COR-L47 (cell line): Measurements from ENCODE around the gene SMIM36.
"Not testable (repeated sequence)": the region's sequence is repeated elsewhere in the genome, so short reads cannot be mapped to it uniquely, and the experiment has no call there.

Experiments
- DNase-seq: peaks from one replicate; lab custom pipeline; 2025; lab: John Stamatoyannopoulos, UW

Gene SMIM36

DNA sequence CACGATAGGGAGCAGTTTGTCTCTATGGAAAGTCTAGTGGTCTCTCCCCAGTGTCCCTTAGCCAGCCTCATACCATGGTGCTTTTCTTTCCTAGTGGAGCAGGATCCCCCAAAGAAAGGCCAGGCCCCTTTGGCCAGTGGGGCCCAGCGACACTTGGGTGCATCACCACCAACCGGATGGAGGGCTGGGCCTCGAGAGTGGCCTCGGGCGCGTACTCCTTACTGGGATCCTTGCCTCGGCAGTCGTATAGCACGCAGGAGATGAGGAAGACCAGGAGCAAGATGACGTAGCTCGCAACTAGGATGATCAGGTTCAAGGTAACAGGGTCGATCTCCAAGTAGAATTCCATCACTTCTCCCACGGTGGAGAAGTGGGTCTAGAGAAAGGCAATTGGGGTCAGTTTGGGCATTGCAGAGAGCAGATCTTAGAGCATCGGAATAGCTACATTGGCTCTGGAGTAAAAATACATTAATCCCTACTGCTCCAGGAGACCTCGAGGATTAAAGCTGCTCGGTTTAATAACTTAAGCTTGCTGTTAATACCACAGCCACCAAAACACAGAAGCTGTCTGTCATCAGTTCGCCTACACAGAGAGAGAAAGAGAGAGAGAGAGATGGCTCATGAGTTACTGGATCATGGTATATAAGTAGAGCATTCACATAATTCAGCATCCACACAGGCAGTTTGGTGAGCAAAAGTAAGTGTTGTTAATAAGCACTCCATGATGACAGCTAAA is at the start of gene SMIM36:
Gene SMIM36, minus strand, starts transcription at position 467 of the 736 bp plus-strand sequence.
- DNase-seq: no peak

DNA sequence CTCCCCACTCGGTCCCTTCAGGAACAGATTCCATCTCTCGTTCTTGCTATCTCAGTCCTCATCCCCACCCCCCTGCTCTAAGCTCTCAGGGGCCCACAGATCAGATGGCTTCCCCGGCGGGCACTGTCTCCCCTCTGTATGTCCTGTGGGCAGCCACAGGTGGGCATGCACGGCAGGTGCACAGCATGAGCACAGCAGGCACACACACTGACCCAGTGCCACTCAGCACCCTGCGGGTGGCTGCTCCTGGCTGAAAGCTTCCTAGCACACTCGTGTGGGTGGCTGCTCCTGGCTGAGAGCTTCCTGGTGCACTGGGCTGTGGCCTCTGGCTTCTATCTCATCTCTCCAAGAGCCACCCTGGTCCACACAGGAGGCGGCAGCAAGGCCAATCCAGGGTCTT is 44.5 kb upstream of the SMIM36 start:
- no peak for DNase-seq

DNA sequence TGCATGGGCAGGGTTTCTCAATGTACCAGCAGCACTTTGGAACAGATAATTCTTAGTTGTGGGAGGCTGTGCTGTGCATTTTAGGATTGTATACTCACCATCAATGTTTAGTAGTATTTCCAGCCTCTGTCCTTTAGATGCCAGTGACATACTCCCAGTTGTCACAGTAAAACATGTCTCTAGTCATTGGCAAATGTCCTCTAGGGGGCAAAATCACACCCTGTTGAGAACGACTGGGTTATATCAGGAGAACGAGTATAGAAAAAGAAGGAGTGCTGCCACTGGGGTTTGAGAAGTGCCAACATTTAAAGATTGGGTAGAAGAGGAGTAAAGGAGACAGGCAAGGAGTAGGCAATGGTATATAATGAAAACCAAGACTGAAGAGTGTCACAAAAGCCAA is 37.9 kb upstream of the SMIM36 start:
- DNase-seq: no peak

DNA sequence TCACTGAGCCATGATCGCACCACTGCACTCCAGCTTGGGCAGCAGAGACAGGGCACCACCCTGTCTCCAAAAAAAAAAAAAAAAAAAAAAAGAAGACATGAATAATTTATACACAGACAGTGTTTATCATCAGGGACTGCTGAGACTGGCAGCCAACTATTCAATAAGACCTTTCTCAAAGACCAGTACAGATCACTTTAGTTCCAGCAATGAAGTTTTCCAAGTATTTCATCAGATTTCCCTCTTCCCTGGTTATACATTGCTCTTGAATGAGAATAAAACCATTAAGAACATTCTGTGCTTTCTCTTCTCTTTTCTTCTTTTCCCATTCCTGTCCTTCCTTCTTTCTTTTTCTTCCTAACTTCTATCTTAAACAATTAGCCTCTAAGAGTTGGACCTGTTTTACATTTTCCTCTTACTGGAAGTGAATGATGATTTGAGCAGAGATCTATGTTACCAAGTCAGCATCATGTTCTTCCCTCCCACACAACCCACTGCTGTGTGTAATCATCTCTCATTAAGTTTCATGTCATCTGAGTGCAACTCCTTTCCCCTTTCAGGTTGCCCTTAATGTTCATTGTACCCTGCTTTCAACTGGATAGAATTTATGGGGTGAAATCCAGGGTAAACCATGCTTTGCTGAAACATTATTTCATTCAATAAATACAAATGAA is 35.9 kb upstream of the SMIM36 start:
- DNase-seq: no peak

DNA sequence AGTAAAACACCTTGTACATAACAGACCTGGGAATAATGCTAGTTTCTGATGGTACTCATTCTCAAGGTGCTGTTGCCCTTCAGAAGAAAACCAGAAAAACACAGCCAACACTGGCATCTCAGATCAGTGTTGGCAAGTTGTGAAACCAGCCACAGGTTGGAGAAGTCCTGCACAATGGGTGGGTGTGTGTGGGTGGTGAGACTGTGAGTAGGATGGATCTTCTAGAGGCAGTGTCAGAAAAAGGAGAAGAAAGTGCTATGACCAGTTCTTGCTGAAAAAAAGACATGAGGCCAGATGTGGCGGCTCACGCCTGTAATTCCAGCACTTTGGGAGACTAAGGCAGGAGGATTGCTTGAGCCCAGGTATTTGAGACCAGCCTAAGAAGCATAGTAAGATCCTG is 35.2 kb upstream of the SMIM36 start:
- DNase-seq: no peak

DNA sequence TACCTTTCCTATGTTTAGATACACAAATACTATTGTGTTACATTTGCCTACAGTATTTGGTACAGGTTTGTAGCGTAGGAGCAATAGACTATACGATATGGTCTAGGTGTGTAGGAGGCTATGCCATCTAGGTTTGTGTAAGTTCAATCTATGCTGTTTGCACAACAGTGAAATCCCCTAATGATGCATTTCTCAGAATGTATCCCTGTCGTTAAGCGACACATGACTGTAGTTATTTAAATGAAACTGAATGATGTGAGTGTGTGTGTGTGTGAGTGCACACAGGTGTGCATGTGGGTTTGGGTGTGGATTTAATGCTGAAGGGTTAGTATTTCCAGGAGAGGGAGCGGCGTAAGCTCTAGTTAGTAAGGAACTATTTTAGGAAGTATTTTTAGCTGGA is 34.6 kb upstream of the SMIM36 start:
- DNase-seq: no peak

DNA sequence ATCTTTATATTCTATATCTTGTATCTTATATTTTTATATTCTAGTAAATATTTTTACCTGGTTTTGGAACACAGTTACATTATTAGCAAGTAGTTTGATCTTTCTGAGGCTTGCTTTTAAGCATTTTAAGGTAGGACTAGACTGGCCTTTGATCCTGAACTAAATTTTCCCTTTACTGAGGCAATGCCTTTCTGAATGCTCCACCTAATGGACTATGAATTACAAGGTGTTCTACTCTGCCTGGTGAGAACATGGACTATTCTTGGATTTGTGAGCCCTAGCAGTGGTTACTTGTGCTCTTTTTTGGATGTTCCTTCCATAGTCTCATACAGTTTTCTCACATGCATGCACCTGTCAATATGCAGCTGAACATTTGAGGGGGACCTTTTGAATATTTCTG is 32.5 kb upstream of the SMIM36 start:
- no peak for DNase-seq

DNA sequence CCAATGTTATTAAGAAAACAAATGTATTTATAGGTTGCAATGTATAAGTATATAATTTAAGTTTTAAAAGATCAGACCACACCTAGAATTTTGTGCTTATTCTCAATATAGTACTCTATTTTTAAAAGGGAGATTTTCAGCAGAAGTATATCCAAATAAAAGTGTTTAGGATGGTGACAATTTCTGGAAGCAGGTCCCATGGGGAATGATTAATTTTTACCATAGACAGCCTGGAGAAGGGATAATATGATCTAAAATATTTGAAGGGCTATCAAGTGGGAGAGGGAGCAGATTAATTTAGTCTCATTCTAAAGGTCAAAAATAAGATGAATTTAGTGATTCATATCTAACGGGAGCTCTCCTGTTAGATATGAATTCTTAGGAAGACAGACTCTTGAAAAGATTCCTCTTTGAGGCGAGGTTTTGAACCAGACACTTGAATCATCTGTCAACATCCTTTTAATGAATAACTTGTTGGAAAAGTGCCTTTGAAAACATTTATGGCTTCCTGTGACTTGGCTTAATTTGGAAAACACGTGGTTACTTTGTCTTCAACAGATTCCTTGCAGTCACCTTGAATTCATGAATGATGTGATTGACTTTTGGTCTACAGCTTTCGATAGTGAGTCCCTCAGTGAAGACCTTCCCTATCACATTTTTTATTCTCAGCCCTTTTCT is 29.3 kb upstream of the SMIM36 start:
- no peak for DNase-seq

DNA sequence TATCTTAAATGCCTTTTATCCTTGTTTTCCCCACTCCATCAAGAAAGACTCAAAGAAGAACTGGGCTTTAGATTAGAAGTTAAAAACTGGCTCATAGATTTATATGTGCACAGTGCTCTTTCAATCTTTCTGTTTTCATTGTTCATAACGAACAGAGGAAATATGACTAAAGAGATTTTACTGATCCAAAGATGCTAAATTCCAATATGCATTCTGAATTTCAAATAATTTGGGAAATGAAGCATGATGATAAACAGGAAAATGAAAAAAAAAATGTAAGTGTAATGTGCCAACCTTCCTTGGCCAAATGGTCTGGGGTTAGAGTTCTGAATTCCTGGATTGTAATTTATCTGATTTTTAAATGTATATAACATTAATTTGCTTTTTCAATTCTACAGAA is 25.0 kb upstream of the SMIM36 start:
- DNase-seq: no peak

DNA sequence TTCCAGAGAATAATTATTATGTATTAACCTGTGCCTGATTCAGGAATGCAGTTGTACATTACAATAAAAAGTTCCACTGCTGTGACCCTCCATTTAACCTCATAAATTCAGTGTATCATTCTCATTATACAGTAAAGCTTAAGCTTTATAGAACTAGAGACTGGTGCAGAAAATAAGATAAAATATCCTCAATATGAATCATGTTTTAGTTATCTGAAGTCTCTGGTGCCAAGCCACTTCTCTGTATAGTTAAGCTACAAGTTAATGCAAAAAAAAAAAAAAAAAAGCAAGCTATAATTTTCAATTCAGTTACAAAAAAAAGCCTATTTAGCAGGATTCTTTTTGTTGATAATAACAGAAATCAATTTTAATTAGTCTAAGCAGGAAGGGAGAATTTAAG is 22.4 kb upstream of the SMIM36 start:
- no peak for DNase-seq

DNA sequence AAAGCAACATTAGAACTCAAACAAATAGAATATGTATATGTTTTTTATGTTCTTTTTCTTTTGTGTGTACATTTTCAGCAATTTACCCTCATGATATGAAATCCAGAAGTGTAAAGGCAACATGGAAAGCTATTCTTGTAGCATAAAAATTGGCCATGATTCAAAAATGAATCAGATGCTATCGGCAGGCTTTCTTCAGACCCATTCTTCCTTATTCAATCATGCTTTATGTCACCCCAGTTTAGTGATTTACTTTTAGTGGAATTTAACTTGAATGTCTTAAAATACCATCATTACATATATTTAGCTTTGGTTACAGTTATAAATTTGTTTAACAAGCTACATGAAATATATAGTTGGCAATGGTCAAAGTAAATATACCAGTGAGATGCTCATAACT is 21.4 kb upstream of the SMIM36 start:
- no peak for DNase-seq

DNA sequence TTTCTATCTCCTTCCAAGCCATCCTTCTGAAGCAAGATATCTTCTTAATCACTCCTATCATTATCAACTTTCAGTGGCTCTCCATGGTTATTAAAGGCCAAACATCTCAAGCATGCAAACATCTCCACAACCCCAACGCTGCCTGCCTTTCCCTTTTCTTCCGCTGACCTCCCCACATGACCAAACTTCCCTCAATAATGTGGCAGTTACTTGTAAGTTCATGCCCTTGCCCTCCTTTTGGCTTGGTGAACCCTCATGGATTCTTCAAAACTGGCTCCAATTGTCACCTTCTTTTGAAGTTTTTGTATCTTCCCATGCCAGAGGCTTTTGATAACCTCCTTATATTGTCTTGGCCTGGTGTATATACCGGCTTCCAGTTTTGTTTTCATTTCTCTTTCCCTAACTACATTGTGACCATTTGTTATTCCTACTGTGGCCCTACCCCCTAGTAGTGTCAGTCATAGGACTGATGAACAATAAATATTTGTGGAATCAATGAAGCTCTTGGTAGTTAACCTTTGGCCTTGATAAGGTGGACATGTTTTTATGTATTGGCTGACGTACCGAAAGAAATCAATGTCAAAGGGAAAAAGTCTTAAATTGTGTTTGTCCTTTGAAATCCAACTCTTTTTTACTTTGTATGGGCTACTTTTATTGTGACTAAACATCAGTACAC is 19.9 kb upstream of the SMIM36 start:
- DNase-seq: no peak

DNA sequence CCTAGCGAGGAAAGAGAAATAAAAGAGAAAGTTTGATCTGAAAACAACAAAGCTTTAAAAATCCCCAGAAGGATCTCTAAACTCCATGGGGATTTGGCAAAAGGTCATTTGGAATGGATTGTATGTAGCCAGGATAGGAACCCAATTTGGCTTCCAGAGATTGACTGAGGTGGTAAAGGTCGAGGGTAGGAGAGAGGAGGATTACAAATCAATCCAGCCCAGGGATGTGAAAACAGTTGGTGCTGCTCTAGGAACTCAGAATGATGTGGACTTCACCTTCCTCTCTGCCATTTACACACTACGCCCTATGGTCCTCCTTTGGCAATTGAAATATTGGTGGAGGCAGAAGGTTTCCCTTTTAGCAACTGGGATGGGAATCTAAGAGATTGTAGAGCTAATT is 18.8 kb upstream of the SMIM36 start:
- no peak for DNase-seq

DNA sequence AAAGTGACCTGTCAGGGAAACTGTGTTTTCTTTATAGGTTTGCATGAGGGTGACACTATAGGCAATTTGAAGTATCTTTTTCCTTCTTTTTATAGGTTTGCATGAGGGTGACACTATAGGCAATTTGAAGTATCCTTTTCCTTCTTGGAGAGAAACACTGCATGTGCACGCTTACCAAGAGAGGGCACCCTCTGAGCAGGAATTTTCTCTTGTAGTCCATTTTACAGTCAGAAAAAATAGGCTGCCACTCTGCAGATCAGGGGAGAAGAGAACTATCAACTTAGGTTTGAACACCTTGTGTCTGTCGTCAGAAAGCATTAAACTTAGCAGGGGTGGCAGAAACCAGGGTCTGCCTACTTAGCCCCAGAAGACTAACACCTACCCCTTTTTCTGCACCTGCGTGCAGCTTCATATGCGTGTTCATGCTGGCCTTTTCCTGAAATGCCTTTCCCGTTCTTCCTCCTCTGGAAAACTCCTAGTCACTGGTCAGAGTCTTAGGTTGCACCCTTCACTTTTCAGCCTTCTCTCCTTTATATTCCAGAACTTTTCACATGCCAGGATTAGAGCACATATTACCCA is 16.4 kb upstream of the SMIM36 start:
- peak; percentile 9 for DNase-seq

DNA sequence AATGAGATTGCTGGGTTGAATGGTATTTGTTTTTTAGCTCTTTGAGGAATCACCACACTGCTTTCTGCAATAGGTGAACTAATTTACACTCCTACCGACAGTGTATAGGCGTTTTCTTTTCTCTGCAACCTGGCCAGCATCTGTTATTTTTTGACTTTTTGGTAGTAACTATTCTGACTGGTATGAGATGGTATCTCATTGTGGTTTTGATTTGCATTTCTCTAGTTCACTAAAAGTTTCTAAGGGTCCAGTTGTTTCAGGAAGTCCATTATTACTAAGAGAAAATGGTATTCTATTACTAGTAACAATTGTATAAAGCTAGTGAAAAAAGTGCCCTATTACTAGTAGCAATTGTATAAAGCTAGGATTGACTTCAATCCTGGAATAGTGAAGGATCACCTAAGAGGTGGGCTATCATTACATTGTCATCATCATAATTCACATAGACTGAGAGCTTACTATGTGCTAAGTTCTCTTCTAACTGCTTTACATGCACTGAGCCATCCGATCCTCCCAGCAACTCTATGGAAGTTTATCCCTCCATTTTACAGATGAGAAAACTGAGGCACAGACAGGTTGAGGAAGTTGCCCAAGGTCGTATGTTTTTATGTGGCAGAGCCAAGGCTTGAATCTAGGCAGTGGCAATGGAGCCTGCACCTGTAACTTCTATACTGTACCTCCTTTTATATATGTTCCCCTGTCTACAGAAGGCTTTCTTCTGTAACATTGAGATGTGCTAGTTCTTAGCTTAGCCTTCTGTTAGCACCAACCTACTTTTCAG is 13.4 kb upstream of the SMIM36 start:
- DNase-seq: no peak

DNA sequence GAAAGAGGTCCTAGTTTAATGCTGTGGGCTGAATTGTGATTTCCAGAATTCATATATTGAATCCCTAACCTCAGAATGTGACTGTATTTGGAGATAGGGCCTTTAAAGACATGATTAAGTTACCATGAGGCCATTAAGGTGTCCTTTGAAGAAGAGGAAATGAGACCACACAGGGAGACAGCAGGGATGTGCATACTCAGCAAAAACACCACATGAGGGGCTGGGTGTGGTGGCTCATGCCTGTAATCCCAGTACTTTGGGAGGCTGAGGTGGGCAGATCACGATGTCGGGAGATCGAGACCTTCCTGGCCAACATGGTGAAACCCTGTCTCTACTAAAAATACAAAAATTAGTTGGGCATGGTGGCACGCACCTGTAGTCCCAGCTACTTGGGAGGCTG is 11.8 kb upstream of the SMIM36 start:
- DNase-seq: not testable (repeated sequence)

DNA sequence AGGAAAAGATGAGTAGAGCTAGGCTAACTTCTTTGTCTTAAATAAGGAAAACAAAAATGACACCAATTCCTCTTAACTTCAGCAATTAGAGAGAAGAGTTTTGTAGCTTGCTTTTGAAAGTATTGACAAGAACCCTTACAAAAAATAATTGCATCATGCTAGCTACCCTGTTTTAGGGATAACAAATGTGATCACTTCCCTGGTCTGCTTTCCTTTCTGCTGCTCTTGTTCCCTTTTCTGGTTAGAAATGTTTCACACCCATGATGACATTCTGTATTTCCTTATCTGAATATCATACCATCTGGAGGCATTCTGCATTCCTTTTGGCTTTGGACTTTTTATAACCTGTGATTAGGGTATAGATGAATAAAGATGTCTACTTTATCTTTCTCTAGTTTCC is 9.9 kb upstream of the SMIM36 start:
- no peak for DNase-seq

DNA sequence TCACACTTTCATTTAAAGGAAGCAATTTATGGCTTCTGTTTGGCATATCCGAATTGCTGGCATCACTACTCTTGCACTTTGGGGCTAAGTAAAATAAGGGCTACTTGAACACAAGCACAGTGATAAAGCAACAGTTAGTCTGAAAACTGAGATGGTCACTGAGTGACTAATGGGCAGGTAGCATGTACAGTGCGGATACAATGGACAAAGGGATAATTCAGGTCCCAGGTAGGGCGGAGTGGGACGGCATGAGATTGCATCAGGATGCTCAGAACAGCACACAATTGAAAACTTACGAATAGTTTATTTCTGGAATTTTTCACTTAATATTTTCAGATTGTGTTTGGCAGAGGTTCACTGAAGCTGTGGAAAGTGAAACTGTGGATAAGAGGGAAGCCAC is 9.2 kb upstream of the SMIM36 start:
- DNase-seq: no peak

DNA sequence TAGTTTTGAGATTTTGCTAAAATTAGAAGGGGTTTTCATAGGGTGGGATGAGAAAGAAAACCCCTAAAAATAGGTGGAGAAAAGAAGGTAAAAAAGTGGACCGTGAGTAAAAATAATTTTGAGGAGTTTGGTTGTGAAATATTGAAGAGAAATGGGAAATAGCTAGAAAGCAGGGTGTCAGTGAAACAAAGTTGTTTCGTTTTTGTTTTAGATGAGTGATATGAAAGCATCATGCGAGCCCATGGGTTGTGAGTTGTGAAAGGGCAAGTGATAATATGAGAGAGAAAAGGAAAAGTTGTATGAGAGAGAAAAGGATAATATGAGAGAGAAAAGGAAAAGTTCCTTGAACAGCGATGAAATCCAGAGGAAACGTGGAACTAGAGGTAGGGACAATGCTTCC is 7.3 kb upstream of the SMIM36 start:
- DNase-seq: no peak

DNA sequence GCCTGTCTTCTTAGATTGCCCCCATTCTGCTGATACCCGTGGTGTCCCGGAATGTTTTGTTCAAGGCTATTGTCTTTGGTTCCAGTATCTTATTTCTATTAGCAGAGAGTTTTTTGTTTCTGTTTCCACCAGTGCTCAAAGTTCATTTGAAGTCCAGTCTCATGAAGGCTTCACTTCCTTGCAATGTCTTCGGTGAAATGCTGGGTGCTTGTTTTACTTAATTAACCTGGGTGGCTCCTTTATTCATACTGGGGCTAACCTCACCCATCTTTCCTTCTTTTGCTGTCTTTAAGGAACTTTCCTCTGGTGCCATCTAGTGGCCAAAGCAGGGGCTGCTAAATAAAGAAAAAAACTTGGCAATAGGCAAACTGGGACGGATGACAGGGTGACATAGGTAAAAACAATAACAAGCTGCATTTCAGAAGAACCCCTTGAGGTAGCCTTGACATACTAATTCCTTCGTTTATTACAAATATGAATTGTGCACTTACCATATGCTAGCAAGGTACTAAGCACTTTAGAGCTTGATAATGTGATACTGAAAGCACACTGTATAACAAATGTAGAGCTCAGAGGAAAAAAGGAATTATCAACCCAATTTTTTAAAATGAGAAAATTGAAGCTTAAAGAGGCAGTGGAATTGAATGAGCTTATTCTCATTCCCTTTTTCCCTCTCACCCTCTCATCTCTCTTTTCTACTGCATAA is 2.8 kb upstream of the SMIM36 start:
- DNase-seq: peak; percentile 55

DNA sequence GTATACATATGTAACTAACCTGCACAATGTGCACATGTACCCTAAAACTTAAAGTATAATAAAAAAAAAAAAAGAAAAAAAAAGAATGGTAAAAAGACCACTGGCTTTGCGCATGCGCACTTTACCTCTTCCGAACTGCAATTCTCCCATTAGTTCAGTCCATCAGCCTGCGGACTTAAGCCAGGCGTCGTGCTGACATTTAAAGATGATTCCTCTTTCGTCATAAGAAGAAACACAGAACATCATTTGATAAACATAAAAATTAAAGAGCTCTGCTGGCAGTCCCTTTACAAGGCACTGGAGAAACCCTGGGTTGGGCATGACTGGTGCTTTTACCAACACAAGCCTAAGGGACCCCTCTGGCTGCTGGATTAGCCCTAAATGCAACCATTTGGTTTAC is 3.6 kb downstream of the SMIM36 start:
- not testable (repeated sequence) for DNase-seq
